Measurements from ENCODE around the gene UBE2Q1. TPM values are rescaled to one million over a fixed set of nuclear protein-coding genes. Genes with fewer than 3 reads are reported as not detected.

Gene UBE2Q1
- total RNA-seq, 1 donor from 2014 or later, result 77.3 TPM

DNA sequence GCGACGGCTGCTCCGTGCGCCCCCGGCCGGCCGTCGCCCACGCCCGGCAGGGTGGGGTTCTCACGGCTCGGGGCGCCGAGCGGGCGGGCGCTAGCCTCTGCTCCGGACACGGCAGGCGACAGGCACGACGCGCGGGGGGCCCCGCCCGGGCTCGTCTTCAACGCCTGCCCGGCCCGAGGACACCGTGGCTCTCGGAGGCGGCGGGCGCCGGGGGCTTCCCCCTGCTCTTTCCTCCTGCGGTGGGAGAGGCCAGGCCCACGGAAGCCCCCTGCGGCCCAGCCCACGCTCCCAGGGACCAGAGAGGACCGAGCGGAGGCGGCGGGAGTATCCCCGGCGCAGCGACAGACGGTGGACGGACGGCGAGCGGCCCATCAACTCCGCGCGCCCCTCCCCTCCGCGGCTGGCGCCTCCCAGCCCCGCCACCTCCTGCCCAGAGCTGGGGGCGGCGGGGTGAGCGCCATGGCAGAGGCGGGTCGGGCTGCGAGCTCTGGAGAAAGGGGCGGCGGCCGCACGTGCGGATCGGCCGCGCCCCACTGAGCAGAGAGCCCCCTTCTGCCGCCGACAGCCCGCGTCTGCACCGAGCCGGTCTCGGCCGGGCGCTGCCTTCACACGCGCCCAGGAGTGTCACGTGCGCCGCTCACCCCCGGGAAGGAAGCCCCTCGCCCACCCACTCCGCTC, 56.3 kb downstream of the UBE2Q1 start, which contains the start of the genes SHE and TDRD10:
TSS of gene SHE (minus strand) at position 347 of the 678 bp plus-strand sequence. CDS start 386 bp downstream, outside the sequence.
TSS of gene TDRD10 (plus strand) at position 154 of the 678 bp plus-strand sequence. CDS start 4,685 bp downstream, outside the sequence.
- Mint-ChIP-seq H3K27ac (ENCODE audit: unreplicated experiment) (no peak within 1 kb of the TSS), H3K9me3 (ENCODE audit: unreplicated experiment) (no peaks in the 10 kb centered on the region), H3K27me3 (ENCODE audit: unreplicated experiment) (peaks cover 75% of the 10 kb centered on the region), H3K4me1 (ENCODE audit: unreplicated experiment) (peaks cover 2% of the 10 kb centered on the region), H3K4me3 (ENCODE audit: unreplicated experiment) (peak within 1 kb of the TSS; percentile 12), H3K36me3 (ENCODE audit: unreplicated experiment) (no peaks in the 10 kb centered on the region)
- no peak for DNase-seq (ENCODE audit: extremely low spot score, unreplicated experiment)
- TF ChIP-seq, protein P1, sequence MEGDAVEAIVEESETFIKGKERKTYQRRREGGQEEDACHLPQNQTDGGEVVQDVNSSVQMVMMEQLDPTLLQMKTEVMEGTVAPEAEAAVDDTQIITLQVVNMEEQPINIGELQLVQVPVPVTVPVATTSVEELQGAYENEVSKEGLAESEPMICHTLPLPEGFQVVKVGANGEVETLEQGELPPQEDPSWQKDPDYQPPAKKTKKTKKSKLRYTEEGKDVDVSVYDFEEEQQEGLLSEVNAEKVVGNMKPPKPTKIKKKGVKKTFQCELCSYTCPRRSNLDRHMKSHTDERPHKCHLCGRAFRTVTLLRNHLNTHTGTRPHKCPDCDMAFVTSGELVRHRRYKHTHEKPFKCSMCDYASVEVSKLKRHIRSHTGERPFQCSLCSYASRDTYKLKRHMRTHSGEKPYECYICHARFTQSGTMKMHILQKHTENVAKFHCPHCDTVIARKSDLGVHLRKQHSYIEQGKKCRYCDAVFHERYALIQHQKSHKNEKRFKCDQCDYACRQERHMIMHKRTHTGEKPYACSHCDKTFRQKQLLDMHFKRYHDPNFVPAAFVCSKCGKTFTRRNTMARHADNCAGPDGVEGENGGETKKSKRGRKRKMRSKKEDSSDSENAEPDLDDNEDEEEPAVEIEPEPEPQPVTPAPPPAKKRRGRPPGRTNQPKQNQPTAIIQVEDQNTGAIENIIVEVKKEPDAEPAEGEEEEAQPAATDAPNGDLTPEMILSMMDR (IDR thresholded peaks at IDR 0.05), result no peak

DNA sequence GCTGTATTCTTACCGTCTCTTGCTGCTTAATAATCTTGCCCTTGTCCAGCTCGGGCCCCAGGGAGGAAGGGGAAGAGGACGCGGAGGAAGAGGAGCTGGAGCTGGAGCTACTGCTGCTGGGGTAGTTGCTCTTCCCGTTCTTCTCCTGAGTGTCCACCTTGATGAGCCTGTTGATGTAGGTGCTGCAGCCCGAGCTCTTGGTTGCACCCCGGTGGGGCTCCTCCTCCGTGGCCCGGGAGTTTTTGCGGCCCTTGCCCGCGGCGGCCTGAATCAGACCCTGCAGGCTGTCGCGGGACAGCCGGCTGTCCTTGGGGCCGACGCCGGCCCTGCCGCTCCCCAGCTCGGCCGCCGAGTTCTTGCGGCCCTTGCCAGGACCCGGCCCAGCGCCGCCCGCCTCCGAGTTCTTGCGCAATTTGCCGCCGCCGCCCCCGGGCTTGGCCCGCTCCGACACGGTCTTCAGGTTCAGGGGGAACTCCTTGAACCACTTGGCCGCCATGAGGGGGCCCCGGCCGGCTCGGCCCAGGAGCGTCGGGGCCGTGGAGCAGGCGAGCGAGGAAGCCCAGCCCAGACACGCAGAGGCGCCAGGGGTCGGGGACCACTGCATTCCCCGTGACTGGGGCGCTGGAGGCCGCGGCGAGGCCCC, 56.9 kb downstream of the UBE2Q1 start:
- H3K4me1 Mint-ChIP-seq (ENCODE audit: unreplicated experiment), result peaks cover 2% of the 10 kb centered on the region
- TF ChIP-seq, protein P1 (IDR thresholded peaks at IDR 0.05), result no peak
- DNase-seq (ENCODE audit: extremely low spot score, unreplicated experiment), result no peak
- no peaks in the 10 kb centered on the region for H3K9me3 Mint-ChIP-seq (ENCODE audit: unreplicated experiment)
- no peaks in the 10 kb centered on the region for H3K36me3 Mint-ChIP-seq (ENCODE audit: unreplicated experiment)
- H3K27ac Mint-ChIP-seq (ENCODE audit: unreplicated experiment), result no peak overlapping the region
- peak overlapping the region; percentile 12 for H3K4me3 Mint-ChIP-seq (ENCODE audit: unreplicated experiment)
- H3K27me3 Mint-ChIP-seq (ENCODE audit: unreplicated experiment), result peaks cover 74% of the 10 kb centered on the region

DNA sequence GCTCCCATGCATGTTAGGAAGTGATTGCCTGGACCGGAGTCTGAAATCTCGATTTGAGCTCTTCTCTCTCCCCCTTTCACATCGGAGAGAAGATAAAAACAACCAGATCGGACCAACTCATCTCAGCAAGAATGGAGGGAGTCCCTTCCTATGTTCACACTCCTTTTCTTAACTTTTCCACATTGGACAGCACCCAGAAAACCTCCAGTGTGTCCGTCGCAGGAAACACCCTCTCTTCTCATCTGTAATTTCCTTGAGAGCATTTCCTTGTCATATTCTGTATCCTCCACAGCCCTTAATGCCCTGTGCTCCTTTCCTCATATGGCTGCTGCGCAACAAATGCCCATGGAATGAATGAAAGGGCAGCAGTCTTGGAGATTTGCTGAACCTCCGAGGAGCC, 57.9 kb downstream of the UBE2Q1 start:
- H3K27me3 Mint-ChIP-seq (ENCODE audit: unreplicated experiment), result peaks cover 73% of the 10 kb centered on the region
- peaks cover 2% of the 10 kb centered on the region for H3K4me1 Mint-ChIP-seq (ENCODE audit: unreplicated experiment)
- no peaks in the 10 kb centered on the region for H3K36me3 Mint-ChIP-seq (ENCODE audit: unreplicated experiment)
- no peak for DNase-seq (ENCODE audit: extremely low spot score, unreplicated experiment)
- TF ChIP-seq, protein P1 (IDR thresholded peaks at IDR 0.05), result no peak
- H3K4me3 Mint-ChIP-seq (ENCODE audit: unreplicated experiment), result no peak overlapping the region
- no peaks in the 10 kb centered on the region for H3K9me3 Mint-ChIP-seq (ENCODE audit: unreplicated experiment)
- H3K27ac Mint-ChIP-seq (ENCODE audit: unreplicated experiment), result no peak overlapping the region

DNA sequence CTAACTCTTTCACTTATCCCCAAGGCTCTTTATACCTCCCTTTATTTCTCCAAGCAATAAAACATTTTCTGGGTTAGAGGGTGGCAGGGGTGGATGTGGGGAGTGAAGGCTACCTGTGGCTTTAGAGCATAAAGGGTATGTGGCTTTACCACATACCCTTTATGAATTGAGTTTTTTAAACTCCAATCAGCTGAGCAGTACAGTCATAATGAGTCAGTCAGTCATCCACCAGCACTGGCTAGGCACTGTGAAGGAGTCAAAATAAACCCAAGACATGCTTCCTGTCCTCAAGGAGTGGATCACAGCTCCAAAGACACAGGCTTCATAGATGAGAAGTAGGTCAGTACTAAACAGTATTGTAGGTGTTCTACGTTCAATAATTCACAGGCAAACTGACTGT, 59.0 kb downstream of the UBE2Q1 start:
- peaks cover 2% of the 10 kb centered on the region for H3K4me1 Mint-ChIP-seq (ENCODE audit: unreplicated experiment)
- TF ChIP-seq, protein P1 (IDR thresholded peaks at IDR 0.05), result no peak
- DNase-seq (ENCODE audit: extremely low spot score, unreplicated experiment), result no peak
- peaks cover 65% of the 10 kb centered on the region for H3K27me3 Mint-ChIP-seq (ENCODE audit: unreplicated experiment)
- H3K36me3 Mint-ChIP-seq (ENCODE audit: unreplicated experiment), result no peaks in the 10 kb centered on the region
- no peak overlapping the region for H3K27ac Mint-ChIP-seq (ENCODE audit: unreplicated experiment)
- H3K4me3 Mint-ChIP-seq (ENCODE audit: unreplicated experiment), result no peak overlapping the region
- H3K9me3 Mint-ChIP-seq (ENCODE audit: unreplicated experiment), result no peaks in the 10 kb centered on the region

Other genes starting within 250 kb of the UBE2Q1 start
- gene AQP10, start 237.6 kb downstream of the UBE2Q1 start, total RNA-seq, result not detected in 2 replicates
- 94.4 and 98.5 TPM in 2 replicates for gene ATP8B2, start 233.1 kb downstream of the UBE2Q1 start, total RNA-seq
- 10.4 and 12.4 TPM in 2 replicates for gene IL6R, start 153.3 kb downstream of the UBE2Q1 start, total RNA-seq
- not detected in 2 replicates for gene TDRD10, start 56.4 kb downstream of the UBE2Q1 start, total RNA-seq
- not detected in 2 replicates for gene SHE, start 56.2 kb downstream of the UBE2Q1 start, total RNA-seq
- 0.10 and 0.27 TPM in 2 replicates for gene CHRNB2, start 9.1 kb upstream of the UBE2Q1 start, total RNA-seq
- gene ADAR, start 49.5 kb upstream of the UBE2Q1 start, total RNA-seq, result 186 and 188 TPM in 2 replicates

Data from osteocyte (in vitro differentiated cells).